Vagina (tissue), 2 donors: ENCODE data around the gene LGR4.

Source experiments
- POLR2A ChIP-seq, 2 donors: fragments of 450-650 bp; IDR thresholded peaks; one replicate each; pipeline ENCODE4 v1.6.1; 2017; ENCODE audit warnings: antibody characterized with exemption in 2 of 2, mild to moderate bottlenecking in 2 of 2, moderate library complexity in 2 of 2
- POLR2AphosphoS5 ChIP-seq, 2 donors: sonication (generic); formaldehyde crosslinking; IDR thresholded peaks; one replicate each; pipeline ENCODE4 v1.9.0; 2017; ENCODE audit warnings: antibody characterized with exemption in 2 of 2, mild to moderate bottlenecking in 2 of 2, low read depth in 1 of 2; ENCODE audit not compliant: insufficient read depth in 1 of 2
- TF ChIP-seq, protein P1 (sequence below), 3 experiments: fragments of 450-650 bp in 2 of 3; fragments of 200-600 bp in 1 of 3; sonication (generic) in 1 of 3; IDR thresholded peaks; one replicate each; pipeline ENCODE4 v1.5.1; 2017 to 2019; ENCODE audit warnings: antibody characterized with exemption in 3 of 3, mild to moderate bottlenecking in 2 of 3, moderate library complexity in 2 of 3

DNA sequence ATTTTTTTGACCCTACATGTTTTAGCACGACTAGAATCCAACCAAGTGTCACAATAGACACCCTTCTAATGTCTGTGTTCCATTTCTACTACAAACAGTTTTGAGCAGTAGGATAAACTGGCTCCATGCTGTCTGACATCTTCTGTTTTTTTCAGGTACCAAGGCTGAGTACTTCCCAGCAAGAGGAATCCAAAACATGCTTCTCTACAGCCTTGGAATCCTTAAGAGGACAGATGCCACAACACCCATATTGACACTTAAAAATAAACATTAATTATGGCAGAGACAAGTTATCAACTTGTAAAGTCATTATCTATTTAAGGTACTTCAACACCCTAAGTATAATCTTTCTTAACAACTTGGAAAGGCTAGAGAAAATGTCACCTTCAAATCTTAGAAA, 54.2 kb downstream of the LGR4 start:
- TF ChIP-seq, protein P1, sequence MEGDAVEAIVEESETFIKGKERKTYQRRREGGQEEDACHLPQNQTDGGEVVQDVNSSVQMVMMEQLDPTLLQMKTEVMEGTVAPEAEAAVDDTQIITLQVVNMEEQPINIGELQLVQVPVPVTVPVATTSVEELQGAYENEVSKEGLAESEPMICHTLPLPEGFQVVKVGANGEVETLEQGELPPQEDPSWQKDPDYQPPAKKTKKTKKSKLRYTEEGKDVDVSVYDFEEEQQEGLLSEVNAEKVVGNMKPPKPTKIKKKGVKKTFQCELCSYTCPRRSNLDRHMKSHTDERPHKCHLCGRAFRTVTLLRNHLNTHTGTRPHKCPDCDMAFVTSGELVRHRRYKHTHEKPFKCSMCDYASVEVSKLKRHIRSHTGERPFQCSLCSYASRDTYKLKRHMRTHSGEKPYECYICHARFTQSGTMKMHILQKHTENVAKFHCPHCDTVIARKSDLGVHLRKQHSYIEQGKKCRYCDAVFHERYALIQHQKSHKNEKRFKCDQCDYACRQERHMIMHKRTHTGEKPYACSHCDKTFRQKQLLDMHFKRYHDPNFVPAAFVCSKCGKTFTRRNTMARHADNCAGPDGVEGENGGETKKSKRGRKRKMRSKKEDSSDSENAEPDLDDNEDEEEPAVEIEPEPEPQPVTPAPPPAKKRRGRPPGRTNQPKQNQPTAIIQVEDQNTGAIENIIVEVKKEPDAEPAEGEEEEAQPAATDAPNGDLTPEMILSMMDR (IDR thresholded peaks at IDR 0.05) = no peak
- TF ChIP-seq POLR2A (IDR thresholded peaks at IDR 0.05) = no peak
- TF ChIP-seq POLR2AphosphoS5 (IDR thresholded peaks at IDR 0.05; ENCODE audit: insufficient read depth in 1 of 2, low read depth in 1 of 2) = no peak
